ENCODE results near the gene RTL10.

GRCh38 chr22:19824926-19825339 is 29.7 kb downstream of the RTL10 start:
- TF ChIP-seq CTCF (IDR thresholded peaks at IDR 0.05; ENCODE audit: low read depth, low read length, poor library complexity, severe bottlenecking), result no peak
- TF ChIP-seq EZH2phosphoT487 (IDR thresholded peaks at IDR 0.05; ENCODE audit: borderline replicate concordance, low read length), result no peak
